Sigmoid colon (tissue), 4 donors: ENCODE results near the gene SAMD4A.

Source experiments
- CTCF ChIP-seq, 4 experiments: fragments of 450-650 bp in 3 of 4; fragments of 200-600 bp in 1 of 4; IDR thresholded peaks; one replicate each; pipeline ENCODE4 v1.5.1; 2016 to 2019; ENCODE audit warnings: antibody characterized with exemption in 4 of 4, mild to moderate bottlenecking in 3 of 4, moderate library complexity in 2 of 4
- EP300 ChIP-seq, 4 donors: sonication (generic); formaldehyde crosslinking; IDR thresholded peaks; one replicate each; pipeline ENCODE4 v1.6.1; 2017; ENCODE audit warnings: antibody characterized with exemption in 4 of 4
- POLR2A ChIP-seq, 2 donors: fragments of 450-650 bp; IDR thresholded peaks; one replicate each; pipeline ENCODE4 v1.6.1; 2016; ENCODE audit warnings: antibody characterized with exemption in 2 of 2, mild to moderate bottlenecking in 2 of 2, moderate library complexity in 2 of 2
- POLR2AphosphoS5 ChIP-seq, 4 donors: sonication (generic); formaldehyde crosslinking; IDR thresholded peaks; one replicate each; pipeline ENCODE4 v1.6.1; 2017; ENCODE audit warnings: antibody characterized with exemption in 4 of 4

- no peak for TF ChIP-seq CTCF (IDR thresholded peaks at IDR 0.05)
- TF ChIP-seq EP300 (IDR thresholded peaks at IDR 0.05) = no peak
- no peak for TF ChIP-seq POLR2A (IDR thresholded peaks at IDR 0.05)
- no peak for TF ChIP-seq POLR2AphosphoS5 (IDR thresholded peaks at IDR 0.05)
Observed at GRCh38 chr14:54709444-54709843, 142.5 kb downstream of the SAMD4A start.
